ENCODE data around the gene LIN7B. TPM values are rescaled to one million over a fixed set of nuclear protein-coding genes. Genes with fewer than 3 reads are reported as not detected.

LIN7B gene
- total and polyA plus RNA-seq, 2 of the 13 experiments (the other 11 are each of a cell fraction or from before 2014, with no cell fraction given) = 5.3 to 7.6 TPM

DNA sequence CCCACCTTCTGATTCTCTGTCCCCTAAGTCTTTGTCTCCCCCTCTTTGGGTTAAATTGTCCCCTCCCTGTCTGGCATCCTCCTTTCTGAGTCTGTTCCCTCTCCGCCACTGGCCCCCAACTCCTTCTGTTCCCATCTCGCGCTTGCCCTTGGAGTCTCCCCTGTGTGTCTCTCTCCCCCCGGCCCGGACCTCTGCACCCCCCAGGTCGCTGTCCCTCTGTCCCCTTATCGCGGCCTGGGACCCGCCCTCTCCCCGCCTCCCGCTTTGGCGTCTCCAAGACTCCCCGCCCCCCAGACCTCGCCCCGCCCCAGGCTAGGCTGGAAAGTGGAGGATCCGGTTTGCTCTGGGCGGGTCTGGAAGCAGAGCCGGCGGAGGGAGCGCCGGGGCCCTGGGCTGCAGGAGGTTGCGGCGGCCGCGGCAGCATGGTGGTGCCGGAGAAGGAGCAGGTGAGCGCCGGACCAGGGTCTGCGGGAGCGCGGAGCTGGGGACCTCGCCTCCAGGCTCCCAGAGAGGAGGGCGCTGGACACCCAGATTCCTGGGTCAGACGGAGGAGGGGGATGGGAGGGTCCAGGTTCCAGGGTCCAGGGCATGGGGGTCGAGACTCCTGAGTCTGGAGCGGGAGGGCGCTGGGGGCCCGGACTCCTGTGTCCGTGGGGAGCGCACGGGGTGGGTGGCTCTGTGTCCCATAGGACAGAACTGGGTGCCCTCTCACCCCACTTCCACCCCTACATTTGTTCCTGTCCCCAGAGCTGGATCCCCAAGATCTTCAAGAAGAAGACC is 43.5 kb downstream of the LIN7B start, which contains the start of gene TRPM4 (continued):
- TF ChIP-seq ZNF670 (CRISPR knock-in tag; IDR thresholded peaks at IDR 0.05; ENCODE audit: borderline replicate concordance) = peak; percentile 70; the same call in 1 of the 2 replicates

DNA sequence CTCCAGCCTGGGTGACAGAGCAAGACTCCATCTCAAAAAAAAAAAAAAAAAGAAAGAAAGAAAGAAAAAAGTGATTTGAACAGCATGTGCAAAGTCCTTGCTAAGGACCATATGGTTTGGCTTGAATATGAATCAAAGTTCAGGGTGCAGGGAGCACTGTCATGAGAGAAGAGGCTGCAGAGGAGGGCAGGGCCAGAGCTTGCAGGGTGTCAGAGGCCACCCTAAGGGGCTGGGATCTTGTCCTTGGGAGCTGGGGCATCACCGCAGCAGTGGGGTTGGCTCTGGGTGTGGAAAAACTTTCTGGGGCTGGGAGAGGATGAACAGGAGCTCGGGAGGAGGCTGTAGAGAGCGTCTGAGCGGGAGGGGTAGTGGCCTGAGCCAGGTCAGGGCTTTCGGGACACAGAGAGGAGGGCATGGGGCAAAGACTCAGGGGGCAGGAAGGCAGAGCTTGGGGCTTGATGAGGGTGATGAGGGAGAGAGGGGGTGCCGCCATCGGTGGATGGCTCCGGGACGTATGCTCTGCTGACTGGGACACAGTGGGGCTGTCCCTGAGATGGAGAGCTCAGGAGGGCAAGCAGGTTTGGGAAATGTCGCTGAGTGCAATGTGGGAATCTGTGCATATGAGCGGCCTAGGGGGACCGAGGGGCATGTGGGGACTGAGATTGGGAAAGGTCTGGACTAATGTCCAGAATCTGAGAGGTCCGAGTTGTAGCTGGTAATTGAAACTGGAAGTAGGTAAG is 46.5 kb downstream of the LIN7B start:
- CTCF ChIA-PET (ENCODE audit: low intra/inter-chr PET ratio, low total read pairs) = no interaction called here
- no peak for FAIRE-seq
- TF ChIP-seq KLF6 (CRISPR knock-in tag; IDR thresholded peaks at IDR 0.05) (no peak), TEAD3 (CRISPR knock-in tag; optimal IDR thresholded peaks at IDR 0.05; ENCODE audit: borderline replicate concordance) (peak; percentile 5), ZBTB38 (CRISPR knock-in tag; IDR thresholded peaks at IDR 0.05) (0 out of 2 replicates have a peak, but pooled peaks have one; percentile 20), ZNF101 (CRISPR knock-in tag; IDR thresholded peaks at IDR 0.05; ENCODE audit: borderline replicate concordance, low read depth) (no peak), ZNF263 (CRISPR knock-in tag; IDR thresholded peaks at IDR 0.05) (peak; percentile 94), HNF4G (IDR thresholded peaks at IDR 0.05; ENCODE audit: borderline replicate concordance, low read depth, low read length) (peak; percentile 44), HNF4G (CRISPR knock-in tag; IDR thresholded peaks at IDR 0.05; ENCODE audit: borderline replicate concordance, low read depth) (no peak)
- TF ChIP-seq, protein P1, sequence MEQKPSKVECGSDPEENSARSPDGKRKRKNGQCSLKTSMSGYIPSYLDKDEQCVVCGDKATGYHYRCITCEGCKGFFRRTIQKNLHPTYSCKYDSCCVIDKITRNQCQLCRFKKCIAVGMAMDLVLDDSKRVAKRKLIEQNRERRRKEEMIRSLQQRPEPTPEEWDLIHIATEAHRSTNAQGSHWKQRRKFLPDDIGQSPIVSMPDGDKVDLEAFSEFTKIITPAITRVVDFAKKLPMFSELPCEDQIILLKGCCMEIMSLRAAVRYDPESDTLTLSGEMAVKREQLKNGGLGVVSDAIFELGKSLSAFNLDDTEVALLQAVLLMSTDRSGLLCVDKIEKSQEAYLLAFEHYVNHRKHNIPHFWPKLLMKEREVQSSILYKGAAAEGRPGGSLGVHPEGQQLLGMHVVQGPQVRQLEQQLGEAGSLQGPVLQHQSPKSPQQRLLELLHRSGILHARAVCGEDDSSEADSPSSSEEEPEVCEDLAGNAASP (CRISPR knock-in tag; IDR thresholded peaks at IDR 0.05; ENCODE audit: borderline replicate concordance) = no peak
- TF ChIP-seq, protein P2, sequence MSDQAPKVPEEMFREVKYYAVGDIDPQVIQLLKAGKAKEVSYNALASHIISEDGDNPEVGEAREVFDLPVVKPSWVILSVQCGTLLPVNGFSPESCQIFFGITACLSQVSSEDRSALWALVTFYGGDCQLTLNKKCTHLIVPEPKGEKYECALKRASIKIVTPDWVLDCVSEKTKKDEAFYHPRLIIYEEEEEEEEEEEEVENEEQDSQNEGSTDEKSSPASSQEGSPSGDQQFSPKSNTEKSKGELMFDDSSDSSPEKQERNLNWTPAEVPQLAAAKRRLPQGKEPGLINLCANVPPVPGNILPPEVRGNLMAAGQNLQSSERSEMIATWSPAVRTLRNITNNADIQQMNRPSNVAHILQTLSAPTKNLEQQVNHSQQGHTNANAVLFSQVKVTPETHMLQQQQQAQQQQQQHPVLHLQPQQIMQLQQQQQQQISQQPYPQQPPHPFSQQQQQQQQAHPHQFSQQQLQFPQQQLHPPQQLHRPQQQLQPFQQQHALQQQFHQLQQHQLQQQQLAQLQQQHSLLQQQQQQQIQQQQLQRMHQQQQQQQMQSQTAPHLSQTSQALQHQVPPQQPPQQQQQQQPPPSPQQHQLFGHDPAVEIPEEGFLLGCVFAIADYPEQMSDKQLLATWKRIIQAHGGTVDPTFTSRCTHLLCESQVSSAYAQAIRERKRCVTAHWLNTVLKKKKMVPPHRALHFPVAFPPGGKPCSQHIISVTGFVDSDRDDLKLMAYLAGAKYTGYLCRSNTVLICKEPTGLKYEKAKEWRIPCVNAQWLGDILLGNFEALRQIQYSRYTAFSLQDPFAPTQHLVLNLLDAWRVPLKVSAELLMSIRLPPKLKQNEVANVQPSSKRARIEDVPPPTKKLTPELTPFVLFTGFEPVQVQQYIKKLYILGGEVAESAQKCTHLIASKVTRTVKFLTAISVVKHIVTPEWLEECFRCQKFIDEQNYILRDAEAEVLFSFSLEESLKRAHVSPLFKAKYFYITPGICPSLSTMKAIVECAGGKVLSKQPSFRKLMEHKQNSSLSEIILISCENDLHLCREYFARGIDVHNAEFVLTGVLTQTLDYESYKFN (CRISPR knock-in tag; conservative IDR thresholded peaks at IDR 0.05) = peak; percentile 43; the same call in 1 of the 2 replicates
- TF ChIP-seq, protein P3, sequence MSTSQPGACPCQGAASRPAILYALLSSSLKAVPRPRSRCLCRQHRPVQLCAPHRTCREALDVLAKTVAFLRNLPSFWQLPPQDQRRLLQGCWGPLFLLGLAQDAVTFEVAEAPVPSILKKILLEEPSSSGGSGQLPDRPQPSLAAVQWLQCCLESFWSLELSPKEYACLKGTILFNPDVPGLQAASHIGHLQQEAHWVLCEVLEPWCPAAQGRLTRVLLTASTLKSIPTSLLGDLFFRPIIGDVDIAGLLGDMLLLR (CRISPR knock-in tag; IDR thresholded peaks at IDR 0.05) = no peak
- TF ChIP-seq, protein P4, sequence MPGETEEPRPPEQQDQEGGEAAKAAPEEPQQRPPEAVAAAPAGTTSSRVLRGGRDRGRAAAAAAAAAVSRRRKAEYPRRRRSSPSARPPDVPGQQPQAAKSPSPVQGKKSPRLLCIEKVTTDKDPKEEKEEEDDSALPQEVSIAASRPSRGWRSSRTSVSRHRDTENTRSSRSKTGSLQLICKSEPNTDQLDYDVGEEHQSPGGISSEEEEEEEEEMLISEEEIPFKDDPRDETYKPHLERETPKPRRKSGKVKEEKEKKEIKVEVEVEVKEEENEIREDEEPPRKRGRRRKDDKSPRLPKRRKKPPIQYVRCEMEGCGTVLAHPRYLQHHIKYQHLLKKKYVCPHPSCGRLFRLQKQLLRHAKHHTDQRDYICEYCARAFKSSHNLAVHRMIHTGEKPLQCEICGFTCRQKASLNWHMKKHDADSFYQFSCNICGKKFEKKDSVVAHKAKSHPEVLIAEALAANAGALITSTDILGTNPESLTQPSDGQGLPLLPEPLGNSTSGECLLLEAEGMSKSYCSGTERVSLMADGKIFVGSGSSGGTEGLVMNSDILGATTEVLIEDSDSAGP (CRISPR knock-in tag; IDR thresholded peaks at IDR 0.05; ENCODE audit: borderline replicate concordance) = peak; percentile 28; the same call in 1 of the 2 replicates

More for the DNA sequence above, 46.5 kb downstream of the LIN7B start:
- 77% methylated on average over 13 of the region's 13 CpGs for WGBS (ENCODE audit: low lambda C conversion rate)
- H2AFZ ChIP-seq (ENCODE audit: low read length) = no peak overlapping the region
- no peaks in the 10 kb centered on the region for H3K9me3 ChIP-seq (ENCODE audit: low read length)
- no peaks in the 10 kb centered on the region for H3K79me2 ChIP-seq (ENCODE audit: insufficient read depth, low read length)
- H3K27me3 ChIP-seq (ENCODE audit: control insufficient read depth in 1 of 2, insufficient read depth in 2 of 2, low read length in 2 of 2) = no peaks in the 10 kb centered on the region
- H3K36me3 ChIP-seq (replicated peaks in 1 of 2; ENCODE audit: control insufficient read depth in 1 of 2, insufficient read depth in 2 of 2, low read length in 2 of 2) = no peaks in the 10 kb centered on the region
- no peak overlapping the region for H3K9ac ChIP-seq (ENCODE audit: insufficient read depth, low read depth, low read length)
- H3K27ac ChIP-seq (ENCODE audit: extremely low read length, insufficient read depth, low read length) = no peak overlapping the region
- H3K4me1 ChIP-seq (ENCODE audit: insufficient read depth, low read length) = peaks cover 45% of the 10 kb centered on the region
- H3K4me3 ChIP-seq (replicated peaks in 1 of 3; ENCODE audit: insufficient read depth in 1 of 3, low read depth in 2 of 3, low read length in 3 of 3) = no peak overlapping the region
- H4K20me1 ChIP-seq (ENCODE audit: insufficient read depth, low read length) = no peaks in the 10 kb centered on the region
- peak overlapping the region; percentile 33; the same call in 1 of the 2 replicates for H3K4me2 ChIP-seq (ENCODE audit: low read depth, low read length)
- no peak for ATAC-seq
- intact Hi-C loops (cut with micrococcal nuclease; ENCODE audit: unreplicated experiment) = no loop called here
- BruUV-seq (replicated peaks) = no TSS peak
- POLR2A ChIA-PET = interaction anchor here (1.0 to 1.2 kb wide), 3 partner anchors 10 to 25 kb away, joined by 3 to 4 read pairs (median 4); no protein-coding TSS in a partner anchor
- in situ Hi-C loops (cut with HindIII; ENCODE audit: extremely low pct_ligation_motif_present, low pct_unique_long_range_greater_than_20kb) = no loop called here
- DNase-seq (ENCODE audit: low spot score) = no peak

Data from HepG2 (cell line).